Inflammatory macrophage treated with lipopolysaccharide for 1 hour (primary cell): ENCODE data around the gene ADGRE1.

Experiments used
- DNase-seq, 2 donors: peaks; one replicate each; pipeline ENCODE4 v3.0.0-alpha.2; 2020 to 2022

The ADGRE1 gene

DNA sequence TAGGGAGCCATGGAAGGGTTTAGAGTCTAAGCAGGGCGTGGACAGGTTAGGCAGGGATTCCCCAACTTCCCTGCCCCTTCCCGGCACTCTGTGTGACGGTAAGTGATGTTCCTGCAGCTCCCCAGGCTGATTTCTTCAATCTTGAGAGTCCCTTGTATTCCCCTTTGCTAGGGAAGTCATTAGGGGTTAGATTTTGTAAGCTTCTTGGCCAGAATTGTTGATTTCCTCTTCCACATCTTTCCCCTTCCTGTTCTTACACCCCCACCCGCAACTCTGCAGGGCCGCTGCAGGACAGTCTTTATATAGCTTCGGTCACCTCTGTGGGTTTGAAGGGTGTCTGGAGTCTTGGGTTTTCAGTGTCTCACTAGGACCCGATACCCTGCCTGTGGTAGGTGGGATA lies 10.6 kb upstream of the ADGRE1 start:
- DNase-seq = peak; percentile 92 to 97

GRCh38 chr19:6877766-6878165 lies 9.6 kb upstream of the ADGRE1 start:
- DNase-seq = no peak

DNA sequence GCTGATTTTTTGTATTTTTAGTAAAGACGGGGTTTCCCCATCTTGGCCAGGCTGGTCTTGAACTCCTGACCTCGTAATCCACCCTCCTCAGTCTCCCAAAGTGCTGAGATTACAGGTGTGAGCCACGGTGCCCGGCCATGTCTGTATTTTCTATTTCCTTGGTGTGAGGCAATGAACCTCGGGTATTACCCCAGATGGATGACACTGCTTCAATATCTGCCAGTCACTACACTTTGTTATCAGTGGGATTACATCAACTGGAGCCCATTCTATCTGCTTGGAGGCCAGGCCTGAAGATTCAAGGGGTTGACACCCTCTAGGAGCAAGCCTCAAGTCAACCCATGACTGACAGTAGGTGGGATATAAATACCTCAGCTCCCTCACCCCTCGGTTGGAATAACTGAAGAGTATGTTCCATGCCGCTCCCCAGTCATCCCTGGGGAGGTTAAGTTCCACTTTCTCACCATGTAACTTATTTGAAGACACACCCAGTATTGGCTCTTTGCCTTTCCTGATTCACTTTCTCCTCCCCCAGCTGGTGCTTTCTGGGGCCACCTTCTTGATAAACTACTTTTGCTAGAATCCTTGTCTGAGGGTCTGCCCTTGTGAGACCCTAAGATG lies 992 bp upstream of the ADGRE1 start:
- DNase-seq = peak in 1 of 2 donors; percentile 50

DNA sequence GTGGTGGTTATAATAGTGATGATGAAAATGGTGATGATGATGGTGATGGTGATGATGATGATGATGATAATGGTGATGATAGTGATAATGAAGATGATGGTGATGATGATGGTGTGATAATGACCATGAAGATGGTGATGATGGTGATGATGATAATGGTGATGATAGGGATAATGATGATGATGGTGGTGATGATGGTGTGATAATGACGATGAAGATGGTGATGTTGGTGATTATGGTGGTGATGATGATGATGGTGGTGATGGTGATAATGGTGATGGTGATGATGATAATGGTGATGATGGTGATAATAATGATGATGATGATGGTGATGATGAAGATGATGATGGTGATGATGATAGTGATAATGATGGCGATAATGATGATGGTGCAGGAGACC lies 1.6 kb downstream of the ADGRE1 start:
- no peak for DNase-seq

GRCh38 chr19:6890401-6890913 lies 3.1 kb downstream of the ADGRE1 start:
- no peak for DNase-seq

DNA sequence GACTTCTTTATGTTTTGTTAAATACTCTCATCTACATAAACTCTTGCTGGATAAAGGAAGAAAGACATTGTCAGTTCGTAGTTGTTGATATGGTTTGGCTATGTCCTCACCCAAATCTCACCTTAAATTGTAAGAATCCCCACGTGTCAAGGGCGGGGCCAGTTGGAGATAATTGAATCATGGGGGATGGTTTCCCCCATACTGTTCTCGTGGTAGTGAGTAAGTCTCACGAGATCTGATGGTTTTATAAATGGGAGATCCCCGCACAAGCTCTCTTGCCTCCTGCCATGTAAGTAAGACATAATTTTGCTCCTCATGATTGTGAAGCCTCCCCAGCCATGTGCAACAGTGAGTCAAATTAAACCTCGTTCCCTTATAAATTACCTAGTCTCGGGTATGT lies 3.6 kb downstream of the ADGRE1 start:
- DNase-seq = no peak

DNA sequence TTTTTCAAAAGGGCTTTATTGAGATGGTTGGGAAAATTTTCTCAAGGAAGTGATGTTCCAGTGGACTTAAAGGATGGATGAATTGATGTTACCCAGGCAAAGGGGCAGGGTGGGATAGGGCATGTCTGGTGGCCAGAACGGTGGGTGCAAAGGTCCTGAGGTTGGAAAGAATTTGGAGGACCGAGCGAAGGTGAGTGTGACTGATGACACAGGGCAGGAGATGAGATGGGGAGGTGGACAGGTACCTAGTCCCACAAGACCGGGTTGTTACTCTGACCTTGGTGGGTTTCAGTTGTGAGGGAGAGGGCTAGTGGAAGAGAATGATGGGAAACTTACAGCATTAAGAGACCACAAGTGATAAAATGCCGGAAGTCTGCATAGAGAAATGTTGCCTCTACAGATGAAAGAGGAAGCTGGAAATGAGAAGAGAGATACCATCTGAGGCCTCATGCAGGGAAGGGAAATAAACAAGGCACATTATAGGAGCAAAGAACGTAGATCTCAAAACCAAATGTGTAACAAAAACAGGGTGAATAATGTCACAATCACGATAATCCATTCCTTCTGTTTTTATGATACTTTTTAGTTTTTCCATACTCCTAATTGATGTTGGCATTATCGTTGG lies 4.5 kb downstream of the ADGRE1 start:
- peak; percentile 33 to 56 for DNase-seq

GRCh38 chr19:6894313-6894712 lies 6.9 kb downstream of the ADGRE1 start:
- no peak for DNase-seq

DNA sequence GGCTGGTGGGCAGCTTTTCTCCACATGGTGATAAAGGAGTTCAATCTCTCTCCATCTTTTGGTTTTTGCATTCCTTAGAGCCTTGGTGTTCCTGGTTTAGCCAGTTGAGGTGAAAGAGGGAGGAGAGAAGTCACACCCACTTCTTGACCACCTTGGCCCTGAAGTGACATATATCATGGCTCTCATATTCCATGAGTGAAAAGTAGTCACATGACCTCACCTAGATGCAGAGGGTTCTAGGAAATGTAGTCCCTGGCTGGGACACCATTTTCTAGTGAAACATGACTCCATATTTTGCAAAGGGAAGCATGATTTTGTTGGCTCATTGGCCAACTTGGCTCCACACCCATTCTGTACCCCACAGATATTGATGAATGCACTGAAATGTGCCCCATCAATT lies 16.1 kb downstream of the ADGRE1 start:
- no peak for DNase-seq

DNA sequence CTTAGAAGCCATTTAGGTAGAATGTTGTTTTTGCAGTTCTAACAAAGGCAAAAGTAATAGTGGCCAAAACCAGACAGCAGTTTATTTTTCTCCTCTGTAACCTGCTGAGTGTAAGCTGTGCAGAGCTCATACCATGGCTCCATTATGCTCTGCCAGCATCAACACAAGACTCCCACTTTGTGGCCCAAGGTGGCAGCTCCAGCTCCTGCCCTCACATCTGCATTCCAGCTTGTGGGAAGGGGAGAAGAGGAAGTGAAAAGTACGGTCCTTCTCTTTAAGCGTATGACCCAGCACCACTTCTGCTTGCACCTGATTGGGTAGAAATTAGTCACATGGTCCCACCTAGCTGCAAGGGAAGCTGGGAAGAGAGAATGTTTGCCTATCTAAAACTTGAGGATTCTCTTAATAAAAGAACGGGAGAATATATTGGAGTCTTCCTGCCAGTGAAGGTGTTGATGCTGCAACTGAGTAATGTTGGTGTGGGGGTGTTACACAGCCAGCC lies 19.2 kb downstream of the ADGRE1 start:
- no peak for DNase-seq

DNA sequence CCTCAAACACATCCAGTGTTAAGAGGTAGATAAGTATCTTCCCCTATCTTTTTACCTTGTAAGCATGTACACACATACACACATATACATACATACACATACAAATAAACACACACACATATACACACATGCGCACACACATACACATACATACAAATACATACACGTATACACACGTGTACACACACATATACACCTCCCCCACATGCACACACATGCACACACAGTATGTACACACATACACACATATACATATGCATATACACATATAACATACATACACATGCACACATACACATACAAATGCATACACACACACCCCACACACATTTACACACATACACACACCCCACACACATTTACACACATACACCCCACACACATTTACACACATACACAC lies 24.1 kb downstream of the ADGRE1 start:
- DNase-seq = no peak

GRCh38 chr19:6914321-6914720 lies 26.9 kb downstream of the ADGRE1 start:
- DNase-seq = no peak

DNA sequence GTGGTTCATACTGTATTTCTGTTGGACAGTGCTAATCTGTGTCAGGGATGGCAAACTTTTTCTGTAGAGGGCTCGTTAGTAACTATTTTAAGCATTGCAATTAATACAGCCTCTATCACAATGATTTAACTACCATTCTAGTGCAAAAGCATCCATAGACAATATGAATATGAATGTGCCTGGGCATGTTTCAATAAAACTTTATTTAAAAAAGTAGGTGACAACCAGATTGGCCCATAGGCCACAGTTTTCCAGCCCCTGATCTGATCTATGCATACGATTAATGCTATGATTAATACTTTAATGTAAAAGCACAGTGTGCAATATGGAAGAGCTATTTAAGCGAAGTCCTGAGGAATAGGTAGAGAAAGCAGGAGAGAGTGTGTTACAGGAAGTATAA lies 29.6 kb downstream of the ADGRE1 start:
- no peak for DNase-seq

- DNase-seq = no peak
These were observed 38.0 kb downstream of the ADGRE1 start for GRCh38 chr19:6925386-6925785.

GRCh38 chr19:6925801-6926751 lies 38.7 kb downstream of the ADGRE1 start:
- peak; percentile 55 to 57 for DNase-seq

DNA sequence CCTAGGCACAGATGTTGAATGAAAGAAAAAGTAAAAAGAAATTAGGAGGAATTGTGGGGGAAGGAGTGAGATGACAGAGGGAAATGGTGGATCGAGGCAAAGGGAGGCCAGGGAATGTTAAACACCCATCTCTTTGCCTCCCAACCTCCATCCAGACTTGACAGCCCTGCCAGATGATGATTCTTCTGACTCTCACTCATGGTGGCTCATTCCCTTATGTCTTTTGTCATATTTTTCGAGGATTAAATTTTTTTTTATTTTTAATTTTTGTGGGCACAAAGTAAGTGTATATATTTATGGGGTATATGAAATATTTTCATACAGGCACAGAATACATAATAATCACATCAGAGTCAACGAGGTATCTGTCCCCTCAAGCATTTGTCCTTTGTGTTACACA lies 42.8 kb downstream of the ADGRE1 start:
- no peak for DNase-seq

DNA sequence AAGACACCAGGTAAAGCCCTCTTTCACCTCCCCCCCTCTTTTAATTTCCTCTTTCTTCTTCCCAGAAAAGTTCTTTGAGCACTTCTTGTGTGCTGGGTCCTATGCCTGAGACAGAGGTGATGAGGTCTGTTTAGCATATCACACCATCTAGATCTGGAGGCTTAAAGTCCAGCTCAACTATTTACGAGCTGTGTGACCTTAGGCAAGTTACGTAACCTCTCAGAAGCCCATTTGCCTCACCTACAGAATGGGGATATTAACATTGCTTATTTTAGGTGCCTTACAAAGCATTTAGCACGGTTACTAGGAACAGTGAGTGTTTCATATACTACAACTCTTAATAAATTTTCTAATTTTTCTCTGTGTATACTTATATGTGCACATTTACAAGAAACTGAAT lies 47.7 kb downstream of the ADGRE1 start:
- DNase-seq = no peak

DNA sequence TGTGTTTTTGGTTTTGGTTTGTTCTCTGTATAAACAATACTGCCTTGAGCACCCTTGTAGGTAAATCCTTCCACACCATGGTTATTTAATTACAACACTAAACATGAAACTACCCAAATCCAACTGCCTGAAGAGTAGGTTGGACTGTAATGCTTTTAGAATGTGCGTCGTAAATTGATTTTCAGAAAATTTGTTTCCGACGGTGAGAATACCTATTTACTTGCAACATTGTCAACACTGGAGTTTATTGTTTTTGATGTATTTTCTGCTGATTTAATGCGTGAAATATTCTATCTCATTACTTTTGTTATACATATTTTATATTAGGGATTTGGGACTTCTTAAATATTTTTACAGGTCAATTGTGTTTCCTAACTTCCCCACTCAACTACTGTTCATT lies 48.2 kb downstream of the ADGRE1 start:
- no peak for DNase-seq

DNA sequence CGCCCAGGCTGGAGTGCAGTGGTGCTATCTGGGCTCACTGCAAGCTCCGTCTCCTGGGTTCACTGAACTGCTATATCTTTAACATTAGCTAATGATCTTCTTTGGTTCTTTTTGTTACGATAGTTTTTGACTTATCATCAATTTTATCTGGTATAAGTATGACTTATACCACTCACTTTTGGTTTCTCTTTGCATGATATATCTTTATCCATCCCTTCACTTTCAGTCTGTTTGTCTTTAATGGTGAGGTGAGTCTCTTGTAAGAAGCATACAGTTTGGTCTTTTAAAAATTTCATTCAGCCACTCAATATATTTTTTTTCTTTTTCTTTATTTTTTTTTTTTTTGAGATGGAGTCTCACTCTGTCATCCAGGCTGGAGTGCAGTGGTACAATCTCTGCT lies 58.4 kb downstream of the ADGRE1 start:
- DNase-seq = no peak

DNA sequence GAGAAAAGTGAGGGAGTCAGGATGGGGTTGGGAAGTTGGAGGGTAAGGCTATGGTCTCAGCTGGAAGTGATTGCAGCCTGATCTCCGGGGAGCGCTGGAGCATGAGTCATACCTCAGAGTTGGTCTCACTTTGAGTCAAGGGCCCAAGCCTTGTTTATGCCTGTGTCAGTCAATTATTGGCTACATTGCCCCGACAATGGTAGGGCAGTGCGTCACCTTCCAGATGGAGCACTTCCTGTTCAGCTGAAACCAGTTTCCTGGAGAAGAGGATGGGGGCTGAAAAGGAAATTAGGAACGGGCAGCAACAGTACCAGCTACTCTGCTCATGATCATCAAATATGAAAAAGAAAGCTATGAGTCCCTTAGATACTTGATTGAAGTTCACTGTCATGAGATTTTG lies 60.4 kb downstream of the ADGRE1 start:
- DNase-seq = peak; percentile 32 to 37

DNA sequence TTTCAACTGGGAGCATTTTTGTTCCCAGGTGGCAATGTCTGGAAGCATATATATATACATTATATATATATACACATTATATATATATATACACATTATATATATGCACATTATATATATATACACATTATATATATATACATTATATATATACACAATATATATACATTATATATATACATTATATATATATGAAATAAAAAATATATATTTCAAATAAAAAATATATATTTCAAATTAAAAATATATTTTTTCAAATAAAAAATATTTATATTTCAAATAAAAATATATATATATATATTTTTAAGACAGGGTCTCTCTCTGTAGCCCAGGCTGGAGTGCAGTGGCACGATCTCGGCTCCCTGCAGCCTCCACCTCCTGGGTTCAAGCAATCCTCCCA lies 61.5 kb downstream of the ADGRE1 start:
- DNase-seq = no peak

DNA sequence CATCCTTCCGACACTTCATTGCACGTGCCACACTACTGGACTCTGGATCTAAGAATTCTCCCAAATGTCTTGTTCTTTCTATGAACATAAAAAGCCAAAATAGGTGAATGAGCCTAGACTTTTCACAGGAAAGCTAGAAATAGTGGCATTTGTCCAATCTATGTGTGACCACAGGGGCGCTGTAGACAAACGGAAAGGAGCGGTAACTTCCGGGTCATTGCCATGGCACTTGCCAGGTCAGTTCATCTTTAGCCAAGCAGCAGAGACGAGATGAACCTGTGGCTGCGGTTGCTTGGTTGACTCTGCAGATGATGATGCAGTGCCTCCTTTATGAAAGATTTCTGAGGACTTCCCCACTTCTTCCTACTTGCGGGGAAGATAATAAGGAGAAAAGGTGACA lies 65.6 kb downstream of the ADGRE1 start:
- DNase-seq = no peak

DNA sequence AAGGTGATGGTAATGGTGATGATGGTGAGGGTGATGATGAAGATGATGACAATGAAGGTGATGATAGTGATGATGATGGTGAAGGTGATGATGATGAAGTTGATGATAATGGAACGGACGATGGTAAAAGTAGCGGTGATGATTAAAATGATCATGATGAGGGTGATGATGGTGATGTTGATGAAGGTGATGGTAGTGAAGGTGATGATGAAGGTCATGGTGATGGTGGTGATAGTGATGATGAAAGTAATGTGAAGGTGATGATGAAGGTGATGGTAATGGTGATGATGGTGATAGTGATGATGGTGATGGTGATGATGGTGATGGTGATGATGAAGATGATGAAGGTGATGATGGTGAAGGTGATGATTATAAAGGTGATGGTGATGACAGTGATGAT lies 67.7 kb downstream of the ADGRE1 start:
- DNase-seq = no peak

- no peak for DNase-seq
These were observed 69.2 kb downstream of the ADGRE1 start for GRCh38 chr19:6956573-6956972.
